ENCODE measurements around the gene DDX5.
A peak's percentile ranks its signal among the peaks of the same experiment; 100 is the strongest.

The DDX5 gene

GRCh38 chr17:64506576-64507412 is 705 bp upstream of the DDX5 start, which contains the start of gene CEP95 (continued):
- peak; percentile 86 for TF ChIP-seq ZBTB17 (tag by site-specific recombination; IDR thresholded peaks at IDR 0.05)
- no peak for TF ChIP-seq ZFP41 (tag by site-specific recombination; IDR thresholded peaks at IDR 0.05; ENCODE audit: borderline replicate concordance)
- peak; percentile 86 for TF ChIP-seq ZNF629 (tag by site-specific recombination; IDR thresholded peaks at IDR 0.05)
- TF ChIP-seq ZNF510 (tag by site-specific recombination; IDR thresholded peaks at IDR 0.05; ENCODE audit: insufficient replicate concordance): no peak
- peak; percentile 81 for TF ChIP-seq SP2 (tag by site-specific recombination; IDR thresholded peaks at IDR 0.05)
- 0 out of 2 replicates have a peak, but pooled peaks have one; percentile 30 for TF ChIP-seq ZSCAN16 (tag by site-specific recombination; IDR thresholded peaks at IDR 0.05)
- peak; percentile 59 for TF ChIP-seq ZFP69B (tag by site-specific recombination; IDR thresholded peaks at IDR 0.05)
- TF ChIP-seq ZNF248 (tag by site-specific recombination; IDR thresholded peaks at IDR 0.05): no peak
- no peak for TF ChIP-seq ZNF654 (tag by site-specific recombination; IDR thresholded peaks at IDR 0.05; ENCODE audit: low read depth)
- no peak for TF ChIP-seq ZNF549 (tag by site-specific recombination; IDR thresholded peaks at IDR 0.05)
- peak; percentile 80 for TF ChIP-seq KLF7 (tag by site-specific recombination; IDR thresholded peaks at IDR 0.05; ENCODE audit: borderline replicate concordance)
- no peak for TF ChIP-seq SETDB1 (IDR thresholded peaks at IDR 0.05; ENCODE audit: insufficient read length, low read length)
- peak; percentile 86 for TF ChIP-seq ZNF660 (tag by site-specific recombination; IDR thresholded peaks at IDR 0.05)
- peak; percentile 53; the same call in 1 of the 2 replicates for TF ChIP-seq PRDM4 (tag by site-specific recombination; IDR thresholded peaks at IDR 0.05)
- TF ChIP-seq ZNF292 (tag by site-specific recombination; IDR thresholded peaks at IDR 0.05; ENCODE audit: borderline replicate concordance, low read depth): no peak
- no peak for TF ChIP-seq ZNF239 (tag by site-specific recombination; IDR thresholded peaks at IDR 0.05)
- no peak for TF ChIP-seq FEZF1 (tag by site-specific recombination; IDR thresholded peaks at IDR 0.05)
- peak; percentile 96 for TF ChIP-seq ZBTB7A (tag by site-specific recombination; IDR thresholded peaks at IDR 0.05; ENCODE audit: low read depth)
- peak; percentile 91 for TF ChIP-seq ZNF324 (tag by site-specific recombination; IDR thresholded peaks at IDR 0.05)
- peak; percentile 82 for TF ChIP-seq ZNF692 (tag by site-specific recombination; IDR thresholded peaks at IDR 0.05)
- TF ChIP-seq KLF10 (tag by site-specific recombination; IDR thresholded peaks at IDR 0.05): peak; percentile 66
- TF ChIP-seq ZNF596 (tag by site-specific recombination; IDR thresholded peaks at IDR 0.05): no peak
- TF ChIP-seq HOXC10 (CRISPR knock-in tag; IDR thresholded peaks at IDR 0.05): no peak
- no peak for TF ChIP-seq SCRT1 (tag by site-specific recombination; IDR thresholded peaks at IDR 0.05; ENCODE audit: borderline replicate concordance)
- peak; percentile 27; the same call in 1 of the 2 replicates for TF ChIP-seq ZBTB8A (tag by site-specific recombination; IDR thresholded peaks at IDR 0.05)
- TF ChIP-seq ZNF2 (tag by site-specific recombination; IDR thresholded peaks at IDR 0.05): peak; percentile 53; the same call in 1 of the 2 replicates
- TF ChIP-seq ZNF624 (tag by site-specific recombination; IDR thresholded peaks at IDR 0.05): no peak
- TF ChIP-seq PRDM6 (tag by site-specific recombination; IDR thresholded peaks at IDR 0.05): 0 out of 2 replicates have a peak, but pooled peaks have one; percentile 30
- TF ChIP-seq INSM2 (tag by site-specific recombination; IDR thresholded peaks at IDR 0.05): no peak; the same call in 1 of the 2 replicates
- TF ChIP-seq ZSCAN18 (tag by site-specific recombination; IDR thresholded peaks at IDR 0.05): 0 out of 2 replicates have a peak, but pooled peaks have one; percentile 53
- peak; percentile 70 for TF ChIP-seq ZNF24 (tag by site-specific recombination; IDR thresholded peaks at IDR 0.05)
- no peak; the same call in none of the 2 replicates for TF ChIP-seq ZFHX2 (tag by site-specific recombination; conservative IDR thresholded peaks at IDR 0.05)
